GM18868 (cell line): ENCODE results near the gene PDCD1.
"Not testable (repeated sequence)": the region's sequence is repeated elsewhere in the genome, so short reads cannot be mapped to it uniquely, and the experiment has no call there.

Experiments used
- ATAC-seq: cut with Tn5 transposase; IDR thresholded peaks from one replicate; pipeline ENCODE4 v1.9.1; 2021; ENCODE audit warnings: mild to moderate bottlenecking, moderate library complexity; ENCODE audit not compliant: unreplicated experiment

Gene PDCD1

GRCh38 chr2:241879326-241879725, 20.6 kb upstream of the PDCD1 start:
- no peak for ATAC-seq

- ATAC-seq, result no peak
These were observed 19.6 kb upstream of the PDCD1 start for GRCh38 chr2:241877989-241878970.

GRCh38 chr2:241877197-241877685, 18.5 kb upstream of the PDCD1 start:
- no peak for ATAC-seq

GRCh38 chr2:241876528-241877196, 18.0 kb upstream of the PDCD1 start:
- no peak for ATAC-seq

GRCh38 chr2:241875754-241876527, 17.2 kb upstream of the PDCD1 start:
- not testable (repeated sequence) for ATAC-seq

- no peak for ATAC-seq
These were observed 15.7 kb upstream of the PDCD1 start for GRCh38 chr2:241874277-241874925.

GRCh38 chr2:241873803-241874110, 15.1 kb upstream of the PDCD1 start:
- ATAC-seq, result no peak

GRCh38 chr2:241873081-241873802, 14.5 kb upstream of the PDCD1 start:
- ATAC-seq, result no peak

GRCh38 chr2:241872313-241872642, 13.6 kb upstream of the PDCD1 start:
- no peak for ATAC-seq

- no peak for ATAC-seq
These were observed 13.0 kb upstream of the PDCD1 start for GRCh38 chr2:241871538-241872312.

- ATAC-seq, result no peak
These were observed 12.2 kb upstream of the PDCD1 start for GRCh38 chr2:241870611-241871537.

GRCh38 chr2:241870081-241870541, 11.4 kb upstream of the PDCD1 start:
- ATAC-seq, result no peak

- ATAC-seq, result no peak
These were observed 10.6 kb upstream of the PDCD1 start, which contains the start of gene RTP5 for GRCh38 chr2:241869087-241869961. Gene RTP5, plus strand, starts transcription at chr2:241869729. Its CDS starts 28 bp downstream, at chr2:241869757.

GRCh38 chr2:241868661-241869081, 10.0 kb upstream of the PDCD1 start:
- ATAC-seq, result no peak

GRCh38 chr2:241867776-241868420, 9.2 kb upstream of the PDCD1 start:
- ATAC-seq, result no peak

GRCh38 chr2:241866790-241867645, 8.3 kb upstream of the PDCD1 start:
- ATAC-seq, result no peak
